ENCODE measurements around the gene ELOB. TPM values are rescaled to one million over a fixed set of nuclear protein-coding genes. Genes with fewer than 3 reads are reported as not detected.

The ELOB gene
- total and polyA plus RNA-seq, 2 of the 8 experiments (the other 6 are each of a cell fraction or from before 2014, with no cell fraction given) = 237 to 1,357 TPM

GRCh38 chr16:2822158-2822495, 45.0 kb upstream of the ELOB start:
- H3K14ac ChIP-seq (ENCODE audit: insufficient read length) = no peak overlapping the region
- no peak overlapping the region for H2AK5ac ChIP-seq (ENCODE audit: low read depth, low read length)
- no peaks in the 10 kb centered on the region for H3K79me2 ChIP-seq (ENCODE audit: control insufficient read depth in 1 of 2, insufficient read depth in 2 of 2, low read length in 2 of 2)
- no peak overlapping the region for H3K4me2 ChIP-seq (ENCODE audit: insufficient read depth in 1 of 2, low read depth in 2 of 2, low read length in 2 of 2)
- no peak overlapping the region for H2BK20ac ChIP-seq (ENCODE audit: low read length)
- no peaks in the 10 kb centered on the region for H3K36me3 ChIP-seq (ENCODE audit: control insufficient read depth in 2 of 4, insufficient read depth in 4 of 4, low read length in 3 of 4)
- H3K18ac ChIP-seq (ENCODE audit: extremely low read depth, low read length) = no peak overlapping the region
- TF ChIP-seq POLR2A (IDR thresholded peaks at IDR 0.05; ENCODE audit: control extremely low read depth in 1 of 2, low read depth in 2 of 2, low read length in 2 of 2) (no peak), RXRA (IDR thresholded peaks at IDR 0.05; ENCODE audit: insufficient read depth, low read depth, low read length) (no peak), GABPA (IDR thresholded peaks at IDR 0.05; ENCODE audit: borderline replicate concordance, insufficient read depth, low read length) (no peak), SAP30 (IDR thresholded peaks at IDR 0.05; ENCODE audit: insufficient read depth, insufficient replicate concordance, low read length) (no peak), NRF1 (IDR thresholded peaks at IDR 0.05; ENCODE audit: low read depth, low read length) (no peak), SIN3A (conservative IDR thresholded peaks at IDR 0.05 in 1 of 2, IDR thresholded peaks at IDR 0.05 in 1 of 2; ENCODE audit: low read depth in 1 of 2, low read length in 2 of 2) (no peak), KDM4A (IDR thresholded peaks at IDR 0.05; ENCODE audit: low read depth, low read length, severe bottlenecking) (no peak), ATF2 (IDR thresholded peaks at IDR 0.05; ENCODE audit: low read length) (no peak), CTBP2 (IDR thresholded peaks at IDR 0.05; ENCODE audit: borderline replicate concordance, insufficient read depth, insufficient read length, low read length) (no peak)
- H2AFZ ChIP-seq (ENCODE audit: low read length) = no peak overlapping the region
- H3K23ac ChIP-seq (ENCODE audit: insufficient read length) = no peak overlapping the region
- no peak overlapping the region for H3K4me3 ChIP-seq (ENCODE audit: extremely low read depth in 1 of 4, insufficient read depth in 2 of 4, low read depth in 3 of 4, low read length in 4 of 4)
- no peak overlapping the region for H2BK12ac ChIP-seq (ENCODE audit: low read depth, low read length)
- no peak overlapping the region for H3K56ac ChIP-seq (replicated peaks; ENCODE audit: insufficient read length, low read depth, low read length)
- no peaks in the 10 kb centered on the region for H3K23me2 ChIP-seq (ENCODE audit: low read depth, low read length)
- H4K91ac ChIP-seq (replicated peaks; ENCODE audit: insufficient read length, low read length) = no peak overlapping the region
- POLR2A ChIA-PET (ENCODE audit: partially characterized antibody) = interaction anchor here (0.8 to 1.4 kb wide), 3 partner anchors 43 to 89 kb away, joined by 3 to 5 read pairs (median 3); no protein-coding TSS in a partner anchor
- FAIRE-seq (no peak), DNase-seq (ENCODE audit: low read depth in 1 of 2, low spot score in 2 of 2) (no peak)
- WGBS, 2 experiments (ENCODE audit: extremely low coverage in 1 of 2, insufficient coverage in 1 of 2, insufficient read length in 1 of 2, insufficient replicate concordance in 2 of 2, low coverage in 1 of 2, low lambda C conversion rate in 2 of 2, missing lambda C conversion rate in 1 of 2) = 89% methylated on average over 8 of the region's 8 CpGs; no CpG with 5 or more reads in 1 of the 2 experiments
- H3K27me3 ChIP-seq (replicated peaks in 1 of 4; ENCODE audit: control insufficient read depth in 3 of 4, extremely low read depth in 1 of 4, insufficient read depth in 3 of 4, low read length in 3 of 4) = no peaks in the 10 kb centered on the region
- CTCF ChIA-PET (ENCODE audit: partially characterized antibody) = interaction anchor here (0.7 to 3.9 kb wide), 11 partner anchors 9 to 122 kb away, joined by 3 to 22 read pairs (median 4); partner anchors contain the start of gene FLYWCH2
- peaks cover 0 to 4% (median 0%) of the 10 kb centered on the region in 4 experiments; a peak in 1 of 7 replicates for H3K4me1 ChIP-seq (replicated peaks in 1 of 4; ENCODE audit: control insufficient read depth in 3 of 4, insufficient read depth in 4 of 4, low read length in 3 of 4)
- no peak overlapping the region for H2BK5ac ChIP-seq (ENCODE audit: low read depth, low read length)
- no peaks in the 10 kb centered on the region for H4K20me1 ChIP-seq (replicated peaks in 1 of 2; ENCODE audit: control insufficient read depth in 1 of 2, insufficient read depth in 2 of 2, low read length in 2 of 2)
- H3K4ac ChIP-seq (replicated peaks; ENCODE audit: insufficient read length, low read depth, low read length) = no peak overlapping the region
- H2BK15ac ChIP-seq (ENCODE audit: low read length) = no peak overlapping the region
- H3K9ac ChIP-seq (replicated peaks in 1 of 4; ENCODE audit: extremely low read depth in 1 of 4, low read depth in 3 of 4, low read length in 3 of 4) = no peak overlapping the region
- 0 out of 2 replicates have a peak overlapping the region, but pooled peaks have one; percentile 36 for H4K8ac ChIP-seq (ENCODE audit: extremely low read depth, insufficient read depth, low read length)
- no peaks in the 10 kb centered on the region for H3K79me1 ChIP-seq (ENCODE audit: low read depth, low read length)
- H3K27ac ChIP-seq (ENCODE audit: low read depth, low read length) = no peak overlapping the region
- H2BK120ac ChIP-seq (replicated peaks; ENCODE audit: low read depth, low read length) = no peak overlapping the region
- no peaks in the 10 kb centered on the region for H3K9me3 ChIP-seq (ENCODE audit: insufficient read depth in 2 of 2, low read depth in 1 of 2, low read length in 1 of 2)
- H4K5ac ChIP-seq (ENCODE audit: insufficient read length, low read depth, low read length) = no peak overlapping the region
